Stimulated activated CD4-positive, alpha-beta T cell treated with anti-CD3 and anti-CD28 coated beads, TNF-alpha, amount 100 ng/mL, for 4 hours (primary cell): Measurements from ENCODE around the gene C2orf80.
"Not testable (repeated sequence)": the region's sequence is repeated elsewhere in the genome, so short reads cannot be mapped to it uniquely, and the experiment has no call there.

Experiments used
- DNase-seq, 3 experiments: peaks; one replicate each; pipeline ENCODE4 v3.0.0-alpha.2; 2020; ENCODE audit warnings: low read depth in 3 of 3

The C2orf80 gene

DNA sequence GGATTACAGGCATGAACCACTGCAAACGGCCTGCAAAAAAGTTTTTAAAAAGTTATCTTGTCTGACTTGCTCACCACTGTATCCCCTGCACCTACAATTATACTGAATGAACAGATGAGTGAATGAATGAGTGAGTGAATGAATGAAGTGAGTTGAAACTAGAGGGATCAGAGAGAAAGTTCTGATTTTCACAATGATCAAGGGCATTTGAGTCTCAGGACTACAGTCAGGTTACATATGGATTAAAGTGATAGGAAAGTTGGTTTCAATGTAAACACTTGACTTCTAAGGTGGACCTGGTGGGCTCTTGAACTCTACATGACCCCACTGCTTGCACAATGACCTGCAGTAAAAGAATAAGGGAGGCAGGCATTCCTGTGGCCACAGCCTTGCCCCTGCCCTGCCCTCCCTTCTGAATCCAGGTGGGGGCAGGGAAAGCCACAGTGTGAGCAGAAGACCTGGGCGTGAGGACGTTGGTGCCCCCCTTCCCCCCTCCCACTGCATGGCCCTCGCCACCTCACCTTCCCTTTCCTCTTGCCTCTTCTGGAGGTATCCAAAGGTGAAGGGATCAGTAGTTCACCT lies 10.7 kb downstream of the C2orf80 start:
- no peak for DNase-seq

- DNase-seq: no peak
These were observed 14.0 kb downstream of the C2orf80 start for GRCh38 chr2:208175840-208176153.

DNA sequence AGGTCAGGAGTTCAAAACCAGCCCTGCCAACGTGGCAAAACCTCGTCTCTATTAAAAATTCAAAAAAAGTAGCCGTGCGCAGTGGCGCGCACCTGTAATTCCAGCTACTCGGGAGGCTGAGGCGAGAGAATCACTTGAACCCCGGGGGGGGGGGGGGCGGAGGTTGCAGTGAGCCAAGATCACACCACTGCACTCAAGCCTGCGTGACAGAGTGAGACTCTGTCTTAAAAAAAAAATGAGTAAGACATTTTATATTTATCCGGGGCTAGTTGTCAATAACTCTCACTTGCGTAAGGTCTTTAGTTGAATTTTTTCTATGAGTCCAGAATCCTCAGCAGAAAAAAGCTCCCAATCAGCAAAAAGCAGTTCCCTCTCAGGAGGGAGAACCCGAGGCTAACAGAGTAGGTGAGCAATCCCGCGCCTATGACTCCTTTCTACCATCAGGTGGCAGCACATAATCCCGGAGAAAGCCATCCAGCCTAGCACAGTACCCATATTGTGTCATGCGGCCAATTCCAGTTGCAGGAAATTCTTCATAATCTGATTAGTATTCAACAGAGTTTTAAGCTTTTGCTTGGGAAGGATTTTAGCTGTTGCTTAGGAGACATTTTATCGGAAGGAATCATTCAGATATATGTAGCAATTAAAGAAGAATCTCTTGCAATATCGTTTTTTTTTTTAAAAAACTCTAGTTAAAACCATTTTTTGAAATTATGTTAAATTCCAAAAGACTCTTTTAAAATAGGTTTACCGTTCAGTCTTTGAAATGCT lies 14.6 kb downstream of the C2orf80 start:
- peak; percentile 18 to 34 (median 27) for DNase-seq

- DNase-seq: no peak
These were observed 15.7 kb downstream of the C2orf80 start for GRCh38 chr2:208174144-208174543.

GRCh38 chr2:208172125-208172524 lies 17.7 kb downstream of the C2orf80 start:
- DNase-seq: no peak

GRCh38 chr2:208164951-208165755 lies 24.7 kb downstream of the C2orf80 start:
- DNase-seq: no peak

GRCh38 chr2:208163489-208163888 lies 26.3 kb downstream of the C2orf80 start, which contains the start of gene CRYGA:
Gene CRYGA (minus strand): TSS chr2:208163589. CDS start chr2:208163556, 33 bp downstream.
- DNase-seq: no peak

- DNase-seq: no peak
These were observed 33.4 kb downstream of the C2orf80 start for GRCh38 chr2:208156439-208156838.

GRCh38 chr2:208153156-208153555 lies 36.7 kb downstream of the C2orf80 start:
- DNase-seq: no peak

- no peak for DNase-seq
These were observed 38.9 kb downstream of the C2orf80 start for GRCh38 chr2:208150956-208151355.

DNA sequence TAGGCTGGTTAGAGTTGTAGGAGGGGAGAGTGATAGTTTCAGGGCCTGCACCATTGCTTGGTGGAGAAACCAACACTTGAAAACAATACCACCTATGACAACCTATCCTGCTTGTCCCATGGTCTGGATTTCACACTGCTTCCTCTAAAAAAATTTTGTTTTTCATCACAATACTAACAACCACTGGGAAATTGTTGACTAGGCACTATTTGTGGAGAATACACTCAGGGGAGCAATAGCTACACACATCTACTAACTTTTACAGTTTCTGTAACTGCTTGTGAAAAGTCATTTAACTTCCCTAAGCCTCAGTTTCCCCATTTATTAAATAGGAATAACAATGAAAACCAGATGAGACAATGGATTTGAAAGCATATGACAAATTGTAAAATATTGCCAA lies 39.7 kb downstream of the C2orf80 start:
- DNase-seq: no peak

GRCh38 chr2:208148803-208149202 lies 41.0 kb downstream of the C2orf80 start:
- DNase-seq: no peak

GRCh38 chr2:208147759-208148158 lies 42.1 kb downstream of the C2orf80 start:
- no peak for DNase-seq

- no peak for DNase-seq
These were observed 42.8 kb downstream of the C2orf80 start for GRCh38 chr2:208147008-208147407.

DNA sequence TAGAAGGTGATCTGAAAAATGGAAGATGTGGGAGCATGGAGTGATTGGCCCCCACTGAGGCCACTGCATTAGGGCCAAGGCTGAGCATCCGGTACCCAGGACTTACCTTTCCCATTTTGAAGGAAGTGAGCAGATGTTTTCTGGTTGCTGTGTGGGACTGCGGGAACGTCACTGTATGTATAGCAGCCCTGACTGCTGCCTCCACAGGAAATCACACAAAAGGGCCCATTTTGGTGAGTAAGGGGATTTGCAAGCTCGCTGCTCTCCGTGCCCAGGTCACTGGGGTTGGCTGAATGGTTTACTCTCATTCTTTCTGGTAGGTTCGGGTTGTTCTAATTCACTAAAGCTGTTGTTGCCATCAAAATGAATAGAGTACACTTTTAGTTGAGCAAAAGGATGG lies 43.8 kb downstream of the C2orf80 start, which contains the start of gene CRYGB:
TSS of gene CRYGB (minus strand) at position 153 of the 400 bp plus-strand sequence. CDS start at position 115, 38 bp downstream.
- no peak for DNase-seq

DNA sequence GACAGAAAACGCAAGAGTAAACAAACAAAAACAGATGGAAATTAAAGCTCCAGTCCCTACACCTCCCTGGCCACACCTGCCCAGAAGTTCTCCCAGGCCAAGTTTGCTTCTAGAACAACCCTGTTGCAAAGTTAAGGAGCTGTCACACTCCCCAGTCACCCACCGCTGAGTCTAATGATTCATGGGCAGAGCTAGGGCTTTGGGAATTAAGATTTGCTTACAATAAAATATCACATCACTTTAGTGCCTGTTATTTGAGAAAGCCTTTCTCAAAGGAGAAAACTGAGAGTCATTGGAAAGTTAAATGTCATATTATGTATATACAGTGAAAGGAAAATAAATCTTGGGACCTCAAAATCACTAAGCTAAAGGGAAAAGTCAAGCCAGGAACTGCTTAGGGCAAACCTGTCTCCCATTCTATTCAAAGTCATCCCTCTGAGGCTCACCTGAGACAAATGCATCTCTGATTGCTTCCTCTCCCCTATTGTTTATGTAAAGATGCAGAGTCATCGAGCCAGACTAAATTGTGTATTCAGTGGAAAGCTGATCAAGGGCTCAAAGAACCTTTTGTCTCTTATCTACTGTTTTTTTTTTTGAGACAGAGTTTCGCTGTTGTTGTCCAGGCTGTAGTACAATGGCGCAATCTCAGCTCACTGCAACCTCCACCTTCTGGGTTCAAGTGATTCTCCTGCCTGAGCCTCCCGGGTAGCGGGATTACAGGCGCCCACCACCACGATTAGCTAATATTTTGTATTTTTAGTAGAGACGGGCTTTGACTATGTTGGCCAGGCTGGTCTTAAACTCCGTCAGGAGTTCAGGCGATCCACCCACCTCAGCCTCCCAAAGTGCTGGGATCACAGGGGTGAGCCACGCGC lies 46.7 kb downstream of the C2orf80 start:
- DNase-seq: no peak

GRCh38 chr2:208142240-208142924 lies 47.4 kb downstream of the C2orf80 start:
- DNase-seq: no peak

GRCh38 chr2:208139447-208139846 lies 50.4 kb downstream of the C2orf80 start:
- DNase-seq: no peak

- not testable (repeated sequence) for DNase-seq
These were observed 51.5 kb downstream of the C2orf80 start for GRCh38 chr2:208138334-208138733.

DNA sequence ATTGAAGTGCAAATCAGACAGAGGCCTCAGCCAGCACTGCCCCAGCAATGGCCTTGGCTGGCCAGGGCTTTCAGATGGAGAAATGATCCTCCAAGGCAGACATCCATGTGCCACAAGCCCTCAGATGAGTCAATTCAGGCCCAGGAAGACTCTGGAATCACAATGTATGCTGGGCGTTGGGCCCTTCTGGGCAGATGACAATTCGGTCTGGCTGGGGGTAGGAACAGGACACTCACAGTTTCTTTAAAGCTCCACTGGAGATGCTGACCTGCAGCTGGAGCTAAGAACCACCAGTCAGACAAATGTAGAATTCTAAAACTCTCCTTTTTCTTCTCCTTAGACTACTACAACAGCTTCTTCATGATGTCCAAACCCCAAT lies 53.1 kb downstream of the C2orf80 start:
- no peak for DNase-seq
